Measurements from ENCODE around the gene ALMS1.

ALMS1 gene

DNA sequence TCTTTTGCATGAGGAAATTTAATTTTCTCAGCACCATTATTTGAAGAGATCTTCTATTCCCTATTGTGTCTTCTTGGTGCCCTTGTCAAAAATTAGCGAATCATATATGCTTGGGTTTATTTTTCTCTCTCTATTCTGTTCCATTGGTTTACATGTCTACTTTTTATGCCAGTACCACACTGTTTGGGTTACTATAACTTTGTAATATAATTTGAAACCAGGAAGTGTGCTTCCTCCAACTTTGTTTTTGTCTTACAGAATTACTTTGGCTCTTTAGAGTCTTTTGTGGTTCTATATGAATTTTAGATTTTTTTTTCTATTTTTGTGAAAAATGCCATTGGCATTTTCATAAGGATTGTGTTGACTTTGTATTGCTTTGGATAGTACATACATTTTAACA is 17.6 kb downstream of the ALMS1 start:
- DNase-seq (ENCODE audit: extremely low read depth, low read depth) = no peak
- TF ChIP-seq, protein P1, sequence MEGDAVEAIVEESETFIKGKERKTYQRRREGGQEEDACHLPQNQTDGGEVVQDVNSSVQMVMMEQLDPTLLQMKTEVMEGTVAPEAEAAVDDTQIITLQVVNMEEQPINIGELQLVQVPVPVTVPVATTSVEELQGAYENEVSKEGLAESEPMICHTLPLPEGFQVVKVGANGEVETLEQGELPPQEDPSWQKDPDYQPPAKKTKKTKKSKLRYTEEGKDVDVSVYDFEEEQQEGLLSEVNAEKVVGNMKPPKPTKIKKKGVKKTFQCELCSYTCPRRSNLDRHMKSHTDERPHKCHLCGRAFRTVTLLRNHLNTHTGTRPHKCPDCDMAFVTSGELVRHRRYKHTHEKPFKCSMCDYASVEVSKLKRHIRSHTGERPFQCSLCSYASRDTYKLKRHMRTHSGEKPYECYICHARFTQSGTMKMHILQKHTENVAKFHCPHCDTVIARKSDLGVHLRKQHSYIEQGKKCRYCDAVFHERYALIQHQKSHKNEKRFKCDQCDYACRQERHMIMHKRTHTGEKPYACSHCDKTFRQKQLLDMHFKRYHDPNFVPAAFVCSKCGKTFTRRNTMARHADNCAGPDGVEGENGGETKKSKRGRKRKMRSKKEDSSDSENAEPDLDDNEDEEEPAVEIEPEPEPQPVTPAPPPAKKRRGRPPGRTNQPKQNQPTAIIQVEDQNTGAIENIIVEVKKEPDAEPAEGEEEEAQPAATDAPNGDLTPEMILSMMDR (IDR thresholded peaks at IDR 0.05; ENCODE audit: low read depth, low read length, missing control alignments) = no peak
- no peak overlapping the region for H3K4me3 ChIP-seq (replicated peaks; ENCODE audit: low read depth, low read length)

DNA sequence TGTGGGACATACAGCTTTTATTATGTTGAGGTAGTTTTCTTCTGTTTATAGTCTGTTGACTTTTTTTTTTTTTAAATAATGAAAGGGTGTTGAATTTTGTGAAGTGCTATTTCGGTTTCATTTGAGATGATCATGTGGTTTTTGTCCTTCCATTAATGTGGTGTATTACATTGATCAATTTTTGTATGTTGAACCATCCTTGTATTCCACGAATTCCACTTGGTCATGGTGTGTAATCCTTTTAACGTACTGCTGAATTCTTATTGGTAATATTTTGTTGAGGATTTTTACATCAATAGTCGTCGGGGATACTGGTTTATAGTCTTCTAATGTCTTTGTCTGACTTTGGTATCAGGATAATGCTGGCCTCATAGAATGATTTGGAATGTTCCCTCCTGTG is 18.8 kb downstream of the ALMS1 start:
- no peak overlapping the region for H3K4me3 ChIP-seq (replicated peaks; ENCODE audit: low read depth, low read length)
- no peak for DNase-seq (ENCODE audit: extremely low read depth, low read depth)
- TF ChIP-seq, protein P1 (IDR thresholded peaks at IDR 0.05; ENCODE audit: low read depth, low read length, missing control alignments) = no peak

DNA sequence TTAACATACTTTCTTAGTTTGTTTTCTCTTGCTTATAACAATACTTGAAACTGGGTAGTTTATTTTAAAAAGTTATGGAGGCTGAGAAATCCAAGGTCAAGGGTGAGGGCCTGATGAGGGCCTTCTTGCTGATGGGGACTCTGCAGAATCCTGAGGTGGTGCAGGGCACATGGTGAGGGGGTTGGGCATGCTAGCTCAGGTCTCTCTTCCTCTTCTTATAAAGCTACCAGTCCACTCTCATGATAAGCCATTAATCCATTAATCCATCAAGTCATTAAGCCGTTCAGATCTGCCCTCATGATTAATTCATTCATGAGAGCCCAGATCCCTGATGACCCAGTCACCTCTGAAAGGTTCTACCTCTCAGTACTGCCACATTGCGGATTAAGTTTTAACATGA is 21.4 kb downstream of the ALMS1 start:
- TF ChIP-seq, protein P1 (IDR thresholded peaks at IDR 0.05; ENCODE audit: low read depth, low read length, missing control alignments) = no peak
- no peak overlapping the region for H3K4me3 ChIP-seq (replicated peaks; ENCODE audit: low read depth, low read length)
- no peak for DNase-seq (ENCODE audit: extremely low read depth, low read depth)

DNA sequence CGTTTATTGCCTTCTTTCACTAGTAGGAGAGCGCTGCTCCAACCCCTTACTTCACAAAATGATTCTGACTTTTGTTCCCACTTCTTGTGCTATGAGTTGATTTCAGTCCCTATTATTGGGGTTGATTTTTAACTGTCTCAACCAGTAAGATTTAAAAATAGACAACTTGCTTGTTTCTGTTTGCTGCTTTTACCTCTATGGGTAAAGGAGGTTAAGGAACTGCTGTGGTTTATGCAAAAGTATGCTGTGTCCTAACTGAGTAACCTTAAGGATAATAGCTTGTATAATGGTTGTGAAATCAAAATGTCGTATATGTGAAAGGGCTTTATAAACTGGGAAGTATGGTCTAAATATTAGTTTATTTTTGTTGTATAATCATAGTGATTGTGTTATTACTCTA is 22.6 kb downstream of the ALMS1 start:
- TF ChIP-seq, protein P1 (IDR thresholded peaks at IDR 0.05; ENCODE audit: low read depth, low read length, missing control alignments) = no peak
- H3K4me3 ChIP-seq (replicated peaks; ENCODE audit: low read depth, low read length) = no peak overlapping the region
- no peak for DNase-seq (ENCODE audit: extremely low read depth, low read depth)

DNA sequence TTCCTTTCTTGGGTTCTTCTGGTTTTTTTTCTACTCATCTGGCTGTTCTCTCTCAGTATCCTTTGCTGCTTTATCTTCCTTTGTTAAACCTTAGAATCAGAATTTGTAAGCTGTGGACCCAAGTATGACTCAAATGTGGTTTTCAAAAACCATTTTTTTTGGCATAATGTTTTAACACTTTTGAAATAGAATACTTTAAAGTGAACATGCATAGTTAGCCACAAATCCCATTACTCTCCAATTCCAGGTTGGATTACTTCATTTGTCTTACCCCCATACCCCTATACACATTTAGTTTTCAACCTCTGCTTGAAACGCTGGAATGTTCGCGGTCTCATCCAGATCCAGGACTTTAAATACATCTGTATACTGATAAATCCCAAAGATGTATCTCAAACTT is 29.1 kb downstream of the ALMS1 start:
- DNase-seq (ENCODE audit: extremely low read depth, low read depth) = no peak
- TF ChIP-seq, protein P1 (IDR thresholded peaks at IDR 0.05; ENCODE audit: low read depth, low read length, missing control alignments) = no peak
- no peak overlapping the region for H3K4me3 ChIP-seq (replicated peaks; ENCODE audit: low read depth, low read length)

DNA sequence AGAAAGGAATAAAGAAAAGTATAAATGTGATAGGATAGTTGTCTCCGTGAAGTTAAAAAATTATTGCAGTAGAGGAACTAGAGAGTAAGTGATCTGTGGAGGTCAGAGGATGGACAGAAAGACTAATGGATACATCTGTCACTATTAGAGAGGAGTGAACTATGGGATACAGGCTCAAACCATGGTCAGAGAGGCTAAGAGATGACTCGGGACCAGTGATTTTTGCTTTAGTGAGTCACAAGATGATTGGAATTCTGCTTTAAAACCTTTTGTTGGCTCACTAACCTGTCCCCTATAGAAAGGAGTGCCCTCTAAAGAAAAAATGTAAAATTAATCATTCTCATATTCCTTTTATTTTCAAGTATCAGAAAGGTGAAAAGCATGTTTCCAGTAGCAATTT is 30.3 kb downstream of the ALMS1 start:
- TF ChIP-seq, protein P1 (IDR thresholded peaks at IDR 0.05; ENCODE audit: low read depth, low read length, missing control alignments) = no peak
- H3K4me3 ChIP-seq (replicated peaks; ENCODE audit: low read depth, low read length) = no peak overlapping the region
- no peak for DNase-seq (ENCODE audit: extremely low read depth, low read depth)

DNA sequence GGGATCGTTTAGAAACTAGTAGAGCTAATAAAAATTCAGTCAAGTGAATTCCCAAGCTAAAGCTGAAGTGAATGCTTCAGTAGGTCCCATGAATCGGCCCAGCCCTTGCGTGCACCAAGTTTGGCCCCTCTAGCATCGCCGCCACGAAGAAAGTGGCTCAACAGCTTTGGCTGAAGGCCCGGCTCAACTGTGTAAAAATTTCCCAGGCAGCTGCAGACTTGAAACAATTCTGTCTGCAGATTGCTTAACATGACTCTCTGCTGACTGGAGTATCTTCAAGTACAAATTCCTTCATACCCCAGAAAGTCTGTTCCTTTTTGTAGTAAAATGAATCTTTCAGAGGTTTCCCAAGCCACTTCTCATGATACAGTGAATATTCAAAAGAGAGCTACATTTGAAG is 32.7 kb downstream of the ALMS1 start:
- no peak for DNase-seq (ENCODE audit: extremely low read depth, low read depth)
- TF ChIP-seq, protein P1 (IDR thresholded peaks at IDR 0.05; ENCODE audit: low read depth, low read length, missing control alignments) = no peak

More for the DNA sequence above, 32.7 kb downstream of the ALMS1 start:
- no peak overlapping the region for H3K4me3 ChIP-seq (replicated peaks; ENCODE audit: low read depth, low read length)
